Right cardiac atrium (tissue), 5 donors: ENCODE measurements around the gene CDK10. TPM values are rescaled to one million over a fixed set of nuclear protein-coding genes. Genes with fewer than 3 reads are reported as not detected.

Experiments
- ATAC-seq, 2 donors: fragments of 200-7000 bp; cut with Tn5 transposase; one replicate each; pipeline versions ENCODE4 v1.8.0 to v1.9.1; 2020; ENCODE audit warnings: moderate library complexity in 2 of 2, mild to moderate bottlenecking in 1 of 2
- DNase-seq, 3 donors: peaks; one replicate each; pipeline ENCODE4 v3.0.0-alpha.2; 2020
- H3K27ac ChIP-seq: one replicate; pipeline ENCODE4 v1.5.1; 2013; ENCODE audit warnings: mild to moderate bottlenecking, low read length, control low read depth, moderate library complexity
- H3K27me3 ChIP-seq: one replicate; pipeline ENCODE4 v1.6.1; 2013; ENCODE audit not compliant: control insufficient read depth, insufficient read depth
- H3K4me1 ChIP-seq: one replicate; pipeline ENCODE4 v1.6.1; 2013; ENCODE audit warnings: low read length; ENCODE audit not compliant: control insufficient read depth, insufficient read depth
- H3K4me3 ChIP-seq: one replicate; pipeline ENCODE4 v1.5.1; 2013; ENCODE audit warnings: low read length, control low read depth
- H3K9me3 ChIP-seq: one replicate; pipeline ENCODE4 v1.6.1; 2013; ENCODE audit warnings: low read length; ENCODE audit not compliant: control insufficient read depth
- WGBS: extraction: QIAGEN DNeasy Blood & Tissue Kit; methylation state at CpG from one replicate; pipeline ENCODE4 v1.1.7; 2013; 5-methylcytosine and 5-hydroxymethylcytosine counted together
- intact Hi-C, 4 donors: fragments of 100-400 bp; cut with DNase I; formaldehyde crosslinking; loops; one replicate each; pipeline versions ENCODE4 v1.11.0 to v1.14.0; 2022 to 2023
- polyA plus RNA-seq: library from polyadenylated mRNA; stranded (reverse); fragments of 200-250 nt; gene quantifications from one replicate; pipeline ENCODE4 v1.2.3, GENCODE V29; 2013
- total RNA-seq, 4 donors: library from RNA; stranded (reverse); fragmentation: NEBNext Ultra II Directional; extraction: Animal tissue kit (Norgen Biotek cat#: 25700); gene quantifications; one replicate each; pipeline ENCODE4 v1.2.1, GENCODE V29; 2021
- donor health status: healthy with polysubstance abuse.
- donor health status: DM: no; HTN: yes; CAD: no.
- donor health status: DM: no; HTN: no; CAD: no.
- donor health status: DM: no; HTN: yes; CAD: no; lungs with severe emphysema.
- donor health status: DM: yes; HTN: yes; CAD: no.

CDK10 gene
- total and polyA plus RNA-seq, 5 donors, result 21.4 to 29.7 (median 26.2) TPM

DNA sequence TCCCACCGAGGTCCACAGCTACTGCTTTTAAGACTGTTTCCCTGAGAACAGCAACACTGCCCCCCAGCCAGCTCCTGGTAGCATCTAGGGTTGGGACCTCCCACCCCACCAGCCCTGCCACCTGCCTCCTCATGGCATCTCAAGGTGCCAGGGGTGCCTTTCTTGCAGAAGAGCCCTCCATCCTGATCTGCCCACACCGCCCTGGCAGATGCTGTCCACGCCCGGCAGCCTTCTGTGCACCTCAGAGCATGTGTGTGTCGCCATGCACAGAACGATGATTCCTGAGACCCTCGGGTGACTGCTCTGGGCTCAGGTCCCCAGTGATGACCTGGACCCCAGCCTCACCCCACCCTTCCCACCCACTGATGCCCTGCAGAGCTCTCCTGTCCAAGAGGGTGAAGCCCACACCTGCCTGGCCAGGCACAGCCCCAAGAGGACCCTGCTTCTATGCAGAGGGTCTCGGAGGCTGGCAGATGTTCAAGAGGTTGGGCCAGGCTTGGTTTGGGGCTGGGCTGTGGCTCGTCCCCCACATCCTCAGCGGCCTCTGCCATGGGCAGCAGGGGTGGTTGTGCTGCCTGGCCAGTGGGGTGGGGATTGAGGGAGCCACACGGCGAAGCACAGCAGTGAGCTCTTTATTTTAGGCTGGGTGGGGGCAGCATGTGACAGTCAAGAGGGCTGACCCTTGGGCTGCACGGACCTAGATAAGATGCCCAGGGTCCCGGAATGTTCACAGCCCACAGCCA lies 20.2 kb downstream of the CDK10 start:
- no peak for ATAC-seq
- WGBS, result 72% methylated on average over 14 of the region's 14 CpGs
- intact Hi-C loops, result loop anchor here in 2 of 4 donors (5.0 to 10.0 kb wide), 3 partner anchors 86 to 158 kb away; no protein-coding TSS in a partner anchor
- Histone ChIP-seq H3K27me3 (no peaks in the 10 kb centered on the region), H3K9me3 (no peaks in the 10 kb centered on the region), H3K4me3 (no peak overlapping the region), H3K4me1 (no peaks in the 10 kb centered on the region), H3K27ac (no peak overlapping the region)
- DNase-seq, result peak in 2 of 3 donors; percentile 48 to 64

DNA sequence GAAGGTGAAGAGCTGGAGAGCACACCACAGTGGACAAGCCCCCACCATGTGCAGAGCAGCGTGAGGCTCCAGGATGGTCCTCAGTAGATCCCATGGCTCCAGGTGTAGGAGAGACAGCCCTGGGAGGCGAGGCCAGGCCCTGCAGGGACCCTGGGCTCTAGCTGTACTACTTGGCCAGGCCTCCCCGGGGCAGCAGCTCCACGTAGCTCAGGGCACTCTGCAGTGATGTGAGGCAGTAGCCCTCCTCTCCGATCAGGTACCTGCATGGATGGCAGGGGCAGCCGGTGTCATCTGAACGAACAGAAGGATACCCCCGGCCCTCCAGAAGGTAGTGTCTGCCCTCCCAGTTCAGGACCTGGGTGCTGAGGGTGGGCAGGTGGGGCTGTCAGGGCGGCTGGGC lies 21.2 kb downstream of the CDK10 start:
- intact Hi-C loops, result loop anchor here in 2 of 4 donors (5.0 to 10.0 kb wide), 3 partner anchors 85 to 157 kb away; no protein-coding TSS in a partner anchor
- WGBS, result 87% methylated on average over 9 of the region's 9 CpGs
- ATAC-seq, result no peak

DNA sequence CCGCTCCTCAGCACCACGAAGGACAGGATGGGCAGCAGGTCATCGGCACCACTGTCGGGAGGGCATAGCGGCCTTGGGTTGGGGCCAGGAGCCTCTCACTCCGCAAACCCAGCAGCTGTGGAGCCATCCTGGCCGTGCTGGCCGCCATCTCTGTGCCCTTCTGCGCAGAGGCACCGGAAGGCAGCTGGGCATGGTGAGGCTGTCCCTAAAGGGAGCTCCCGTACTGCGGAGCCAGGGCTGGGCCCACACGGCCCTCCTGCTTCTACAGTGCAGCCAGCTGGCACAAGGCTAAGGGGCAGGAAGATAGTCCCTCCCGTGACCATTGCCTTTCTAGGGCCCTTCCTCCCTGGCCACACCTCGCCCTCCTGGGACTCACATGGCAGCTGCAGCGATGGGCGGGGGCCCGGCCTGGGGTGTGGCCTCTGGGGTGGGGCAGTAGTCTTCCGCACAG lies 22.0 kb downstream of the CDK10 start:
- 82% methylated on average over 19 of the region's 19 CpGs for WGBS

More for the DNA sequence above, 21.2 kb downstream of the CDK10 start:
- Histone ChIP-seq H3K4me1 (no peaks in the 10 kb centered on the region), H3K9me3 (no peaks in the 10 kb centered on the region), H3K27me3 (no peaks in the 10 kb centered on the region), H3K27ac (no peak overlapping the region), H3K4me3 (no peak overlapping the region)
- DNase-seq, result peak in 1 of 3 donors; percentile 28

DNA sequence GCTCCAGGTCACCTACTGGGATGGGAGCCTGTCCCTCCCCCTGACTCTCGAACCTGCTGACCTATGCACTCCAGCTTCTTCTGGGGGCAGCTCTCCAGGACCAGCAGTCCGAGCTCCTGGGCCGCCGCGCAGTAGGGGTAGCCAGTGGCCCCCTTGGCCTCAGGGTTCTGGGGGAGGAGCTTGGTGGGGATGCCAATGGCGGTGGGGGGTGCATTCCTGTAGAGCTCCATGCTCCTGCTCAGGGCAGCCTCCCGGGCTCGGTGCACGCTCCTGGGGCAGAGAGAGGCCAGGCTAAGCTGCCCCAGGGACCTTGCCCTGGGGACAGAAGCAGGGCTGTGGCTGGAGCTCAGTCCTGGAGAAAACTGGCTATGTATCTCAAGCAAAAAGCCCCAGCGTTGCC lies 22.7 kb downstream of the CDK10 start:
- 86% methylated on average over 10 of the region's 10 CpGs for whole genome bisulfite sequencing
- intact Hi-C loops, result loop anchor here in 2 of 4 donors (5.0 to 10.0 kb wide), 3 partner anchors 83 to 156 kb away; no protein-coding TSS in a partner anchor
- no peak for ATAC-seq

More for the DNA sequence above, 22.0 kb downstream of the CDK10 start:
- no peak overlapping the region for H3K27ac ChIP-seq
- H3K4me1 ChIP-seq, result no peaks in the 10 kb centered on the region
- no peaks in the 10 kb centered on the region for H3K27me3 ChIP-seq
- ATAC-seq (no peak), DNase-seq (peak in 1 of 3 donors; percentile 48)
- no peaks in the 10 kb centered on the region for H3K9me3 ChIP-seq
- H3K4me3 ChIP-seq, result no peak overlapping the region
- intact Hi-C loops, result loop anchor here in 2 of 4 donors (5.0 to 10.0 kb wide), 3 partner anchors 84 to 156 kb away; no protein-coding TSS in a partner anchor

DNA sequence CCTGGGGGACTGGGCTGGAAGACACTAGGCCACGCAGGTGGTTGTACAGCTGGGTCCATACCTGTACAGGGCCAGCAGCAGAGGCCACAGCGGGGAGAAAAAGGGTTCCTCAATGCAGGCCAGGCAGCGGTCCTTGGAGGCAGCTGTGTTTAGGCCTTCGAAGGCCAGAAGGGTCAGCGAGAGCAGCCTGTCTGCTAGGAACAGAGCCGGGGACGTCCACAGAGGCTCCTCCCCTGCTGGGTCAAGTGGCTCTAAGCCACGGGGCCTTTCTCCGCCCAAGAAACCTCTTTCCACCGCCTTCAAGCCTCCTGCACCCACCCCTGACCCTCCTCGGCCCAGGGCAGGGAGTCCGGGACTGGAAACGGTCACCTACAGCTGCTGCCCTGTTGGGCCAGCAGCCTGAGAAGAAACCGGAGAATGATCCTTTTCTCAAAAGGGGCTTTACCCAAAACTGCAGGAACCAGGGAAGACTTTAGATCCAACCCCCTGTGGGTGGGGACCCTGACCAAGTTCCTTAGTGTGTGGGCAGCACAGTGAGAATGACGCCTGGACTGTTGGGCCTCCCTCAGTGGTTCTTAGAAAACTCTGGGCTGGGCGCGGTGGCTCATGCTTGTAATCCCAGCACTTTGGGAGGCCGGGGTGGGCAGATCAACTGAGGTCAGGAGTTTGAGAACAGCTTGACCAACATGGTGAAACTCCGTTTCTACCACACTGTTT lies 23.4 kb downstream of the CDK10 start:
- Histone ChIP-seq H3K9me3 (no peaks in the 10 kb centered on the region), H3K4me3 (no peak overlapping the region), H3K27me3 (no peaks in the 10 kb centered on the region), H3K4me1 (no peaks in the 10 kb centered on the region), H3K27ac (no peak overlapping the region)
- WGBS, result 83% methylated on average over 19 of the region's 19 CpGs
- DNase-seq (peak in 1 of 3 donors; percentile 31), ATAC-seq (no peak)
- intact Hi-C loops, result loop anchor here in 2 of 4 donors (5.0 to 10.0 kb wide), 3 partner anchors 82 to 155 kb away; no protein-coding TSS in a partner anchor

More for the DNA sequence above, 22.7 kb downstream of the CDK10 start:
- Histone ChIP-seq H3K27me3 (no peaks in the 10 kb centered on the region), H3K9me3 (no peaks in the 10 kb centered on the region), H3K4me3 (no peak overlapping the region), H3K4me1 (no peaks in the 10 kb centered on the region), H3K27ac (no peak overlapping the region)
- peak in 1 of 3 donors; percentile 26 for DNase-seq

DNA sequence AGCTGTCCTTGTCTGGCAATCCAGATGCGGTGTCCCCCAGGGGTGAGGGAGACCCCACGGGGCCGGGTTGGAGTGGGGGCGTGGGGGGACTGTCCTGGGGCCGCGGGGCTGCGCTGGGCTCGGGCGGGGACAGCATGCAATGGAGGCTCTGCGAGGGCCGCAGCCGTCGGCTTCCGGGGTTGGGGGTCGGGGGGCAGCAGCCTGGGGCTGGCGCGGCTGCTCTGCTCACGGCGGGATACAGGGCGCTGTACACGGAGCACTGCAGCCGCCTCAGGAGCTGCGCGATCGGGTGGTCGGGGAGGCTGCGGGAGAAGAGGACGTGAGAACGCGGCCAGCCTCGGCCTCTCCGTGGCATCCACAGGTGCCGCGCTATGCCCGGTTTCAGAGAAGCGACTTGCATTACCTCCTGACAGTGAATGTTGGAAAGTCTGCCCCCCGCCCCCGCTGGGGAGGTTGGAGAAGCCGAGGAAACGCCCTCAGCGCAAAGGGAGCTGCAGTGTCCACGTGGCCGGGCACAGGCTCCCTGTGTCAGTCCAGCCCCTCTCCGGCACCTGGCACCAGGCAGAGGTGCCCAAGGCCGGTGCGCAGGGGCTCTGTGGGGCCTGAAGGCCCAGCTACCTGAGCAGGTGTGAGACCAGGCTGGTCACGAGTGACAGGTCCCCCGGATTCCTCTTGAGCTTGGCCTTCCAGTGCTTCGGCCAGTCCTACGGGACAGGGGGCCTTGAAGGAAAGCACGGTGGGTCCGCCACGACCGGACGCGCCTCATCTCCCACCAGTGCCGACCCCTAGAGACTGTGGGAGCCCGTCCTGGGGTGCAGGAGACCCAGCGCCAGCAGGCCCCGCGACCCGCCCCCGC lies 24.4 kb downstream of the CDK10 start:
- ATAC-seq (peak; percentile 2 to 10), DNase-seq (peak in 1 of 3 donors; percentile 55)
- H3K9me3 ChIP-seq, result no peaks in the 10 kb centered on the region
- 76% methylated on average over 63 of the region's 63 CpGs for WGBS
- H3K4me1 ChIP-seq, result no peaks in the 10 kb centered on the region
- H3K27ac ChIP-seq, result no peak overlapping the region
- intact Hi-C loops, result no loop called here
- H3K4me3 ChIP-seq, result no peak overlapping the region
- H3K27me3 ChIP-seq, result no peaks in the 10 kb centered on the region

DNA sequence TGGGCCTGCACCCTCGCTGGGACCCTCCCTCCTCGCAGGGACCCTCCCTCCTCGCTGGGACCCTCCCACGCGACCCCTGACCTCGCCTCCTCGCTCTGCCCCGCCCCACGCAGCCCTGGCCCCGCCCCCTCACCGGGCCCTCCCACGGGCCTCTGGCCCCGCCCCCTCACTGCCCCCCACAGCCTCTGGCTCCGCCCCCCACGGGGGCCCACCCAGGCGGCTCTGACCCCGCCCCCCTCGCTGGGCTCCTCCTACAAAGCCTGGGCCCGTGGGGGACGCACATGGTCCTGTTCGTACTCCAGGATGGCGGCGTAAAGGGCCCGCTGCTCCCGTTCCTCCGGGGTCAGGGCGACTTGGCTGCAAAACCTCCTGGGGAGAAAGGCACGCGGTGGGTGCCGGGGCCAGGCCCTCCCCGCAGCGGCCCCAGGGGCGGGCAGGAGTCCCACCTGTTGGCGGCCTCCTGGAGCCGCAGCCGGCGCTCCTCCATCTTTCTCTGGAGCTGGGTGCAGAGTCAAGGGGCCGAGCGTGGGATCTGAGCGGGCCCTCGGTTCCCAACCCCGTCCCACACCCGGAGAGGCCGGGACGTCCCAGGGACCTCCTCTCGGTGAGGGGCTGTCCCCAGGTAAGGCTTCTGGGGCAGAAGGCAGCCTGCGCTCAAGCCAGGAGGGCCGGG lies 25.2 kb downstream of the CDK10 start:
- ATAC-seq, result peak; percentile 51 to 75
- intact Hi-C loops, result no loop called here
- no peaks in the 10 kb centered on the region for H3K9me3 ChIP-seq
- H3K27ac ChIP-seq, result no peak overlapping the region
- peak; percentile 48 to 86 (median 76) for DNase-seq
- no peak overlapping the region for H3K4me3 ChIP-seq
- H3K4me1 ChIP-seq, result no peaks in the 10 kb centered on the region
- WGBS, result 6% methylated on average over 46 of the region's 48 CpGs
- H3K27me3 ChIP-seq, result no peaks in the 10 kb centered on the region

DNA sequence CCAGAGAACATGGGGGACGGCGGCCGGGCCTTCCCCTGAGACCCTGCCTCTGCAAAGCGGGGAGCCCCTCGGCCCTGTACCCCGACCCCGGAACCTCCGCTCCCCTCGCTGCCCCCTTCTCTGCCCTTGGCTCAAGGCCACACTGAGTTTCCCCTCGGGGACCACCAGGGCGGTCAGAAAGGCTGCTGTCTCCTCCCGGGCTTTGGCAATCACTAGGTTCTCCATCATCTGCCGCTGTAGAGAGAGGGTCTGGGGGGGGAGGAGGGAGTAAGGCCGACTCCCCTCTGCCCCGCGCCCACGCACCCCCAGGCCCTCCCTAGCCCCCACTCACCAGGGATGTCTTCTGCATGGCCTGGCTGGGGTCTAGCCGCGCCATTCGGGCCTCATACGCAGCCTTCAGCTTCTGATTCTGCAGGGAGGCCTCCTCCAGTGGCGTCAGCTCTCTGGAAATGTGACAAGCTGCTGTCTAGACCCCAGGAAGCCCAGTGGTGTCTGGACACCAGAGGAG lies 25.8 kb downstream of the CDK10 start:
- intact Hi-C loops, result no loop called here
- ATAC-seq, result no peak
- 15% methylated on average over 22 of the region's 22 CpGs for WGBS
- peak in 1 of 3 donors; percentile 60 for DNase-seq
- no peaks in the 10 kb centered on the region for H3K4me1 ChIP-seq
- no peak overlapping the region for H3K4me3 ChIP-seq
- no peak overlapping the region for H3K27ac ChIP-seq
- H3K9me3 ChIP-seq, result no peaks in the 10 kb centered on the region
- no peaks in the 10 kb centered on the region for H3K27me3 ChIP-seq

DNA sequence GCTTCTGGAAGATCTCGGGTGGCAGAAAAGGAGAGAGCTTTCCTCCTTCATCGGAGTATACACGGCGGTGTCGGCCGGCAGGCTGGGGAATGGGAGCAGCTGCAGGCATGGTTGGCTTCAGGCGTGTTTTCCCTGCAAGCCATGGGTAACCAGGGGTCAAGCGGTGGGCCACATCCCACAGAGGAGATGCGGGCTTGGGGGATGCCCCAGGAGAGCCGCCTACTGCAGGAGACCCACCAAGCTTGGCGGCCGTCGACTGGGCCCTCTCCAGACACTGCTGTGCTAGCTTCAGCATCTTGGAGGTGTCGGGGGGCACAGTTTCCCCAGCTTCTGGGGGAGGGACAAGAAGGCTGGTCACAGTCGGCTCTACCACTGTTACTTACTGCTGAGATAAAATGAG lies 30.0 kb downstream of the CDK10 start:
- Histone ChIP-seq H3K9me3 (no peaks in the 10 kb centered on the region), H3K4me3 (no peak overlapping the region), H3K4me1 (peaks cover 3% of the 10 kb centered on the region), H3K27me3 (no peaks in the 10 kb centered on the region), H3K27ac (no peak overlapping the region)
- ATAC-seq (no peak), DNase-seq (no peak)
- intact Hi-C loops, result no loop called here
- WGBS, result 90% methylated on average over 15 of the region's 15 CpGs
